Stimulated activated CD8-positive, alpha-beta memory T cell treated with anti-CD3 and anti-CD28 coated beads, Interleukin-12 subunit alpha, Interleukin-12 subunit beta, amount 100 ng/mL, for 24 hours (primary cell): ENCODE data around the gene TOB2.

Experiments used
- DNase-seq: peaks from one replicate; pipeline ENCODE4 v3.0.0-alpha.2; 2020; ENCODE audit errors: extremely low read depth

TOB2 gene, protein sequence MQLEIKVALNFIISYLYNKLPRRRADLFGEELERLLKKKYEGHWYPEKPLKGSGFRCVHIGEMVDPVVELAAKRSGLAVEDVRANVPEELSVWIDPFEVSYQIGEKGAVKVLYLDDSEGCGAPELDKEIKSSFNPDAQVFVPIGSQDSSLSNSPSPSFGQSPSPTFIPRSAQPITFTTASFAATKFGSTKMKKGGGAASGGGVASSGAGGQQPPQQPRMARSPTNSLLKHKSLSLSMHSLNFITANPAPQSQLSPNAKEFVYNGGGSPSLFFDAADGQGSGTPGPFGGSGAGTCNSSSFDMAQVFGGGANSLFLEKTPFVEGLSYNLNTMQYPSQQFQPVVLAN

DNA sequence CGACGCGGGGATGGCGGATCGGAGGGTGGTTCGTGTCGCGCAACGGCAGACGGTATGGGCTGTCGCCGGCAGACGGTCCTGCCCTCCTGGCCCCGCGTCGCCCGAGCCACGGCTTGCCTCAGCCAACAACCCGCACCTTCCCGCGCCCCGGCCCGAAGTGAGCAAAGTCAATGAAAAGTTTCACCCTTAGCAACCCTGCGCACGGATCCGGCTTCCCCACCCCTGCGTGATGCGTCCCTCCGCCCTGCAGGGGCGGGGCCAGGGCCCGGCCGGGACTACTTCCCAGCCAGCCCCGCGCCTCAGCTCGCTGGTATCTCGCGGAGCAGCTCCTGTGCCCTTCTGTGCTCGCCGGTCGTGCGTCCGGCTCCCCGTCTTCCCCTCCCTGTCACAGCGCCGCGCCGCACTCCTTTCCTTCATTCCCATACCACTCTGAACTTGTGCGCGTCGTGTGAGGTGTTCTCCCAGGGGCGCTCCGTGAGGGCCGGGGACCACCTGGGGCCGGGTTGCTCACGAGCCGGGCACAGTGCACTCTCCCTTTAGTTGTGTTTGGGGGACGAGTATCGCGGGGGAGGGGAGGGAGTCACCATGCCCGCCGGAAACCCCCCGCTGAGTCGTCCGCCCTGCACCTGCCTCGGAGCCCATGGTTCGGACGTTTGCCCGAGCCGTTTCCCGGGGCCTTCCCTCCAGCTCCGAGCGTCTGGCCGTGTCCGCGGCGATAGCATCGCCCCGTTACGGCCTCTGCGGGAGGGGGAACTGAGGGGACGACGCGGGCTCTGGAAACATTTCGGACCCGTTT, at the start of gene TOB2:
TOB2 (minus strand) TSS at position 163 of the 796 bp plus-strand sequence. CDS start 9,456 bp downstream, outside the sequence.
- DNase-seq: peak; percentile 86

DNA sequence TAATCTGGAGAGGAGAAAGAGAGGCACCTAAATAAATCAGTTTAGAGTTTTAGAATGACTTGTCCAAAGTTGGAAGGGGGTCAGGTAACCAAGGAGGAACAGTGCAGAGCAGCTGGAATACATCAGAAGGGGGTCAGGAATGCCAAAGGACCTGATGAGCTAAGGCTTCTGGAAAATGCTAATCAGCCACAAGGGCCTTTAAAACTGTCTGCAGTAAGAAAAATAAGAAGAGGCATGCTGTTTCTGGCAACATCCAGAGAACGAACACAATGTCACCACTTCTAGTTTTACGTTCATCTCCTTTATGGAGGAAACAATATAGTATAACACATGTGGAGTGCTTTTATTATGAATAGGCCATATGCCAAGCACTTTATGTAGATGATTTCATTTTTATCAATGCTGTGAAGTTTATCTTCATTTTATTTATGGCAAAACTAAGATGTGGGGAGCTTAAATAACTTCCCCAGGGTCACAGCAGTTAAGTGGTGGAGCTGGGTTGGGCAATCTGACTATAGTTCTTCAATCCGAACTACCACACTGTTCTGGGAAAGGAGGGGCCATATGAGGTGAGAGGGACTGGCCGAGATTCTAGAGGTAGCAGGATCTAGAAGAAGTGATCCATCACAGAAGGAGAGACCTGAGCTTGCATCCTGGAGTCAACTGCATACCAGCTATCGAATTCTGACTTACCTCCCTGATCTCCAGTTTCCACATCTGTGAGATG, 44.9 kb upstream of the TOB2 start:
- DNase-seq: no peak

DNA sequence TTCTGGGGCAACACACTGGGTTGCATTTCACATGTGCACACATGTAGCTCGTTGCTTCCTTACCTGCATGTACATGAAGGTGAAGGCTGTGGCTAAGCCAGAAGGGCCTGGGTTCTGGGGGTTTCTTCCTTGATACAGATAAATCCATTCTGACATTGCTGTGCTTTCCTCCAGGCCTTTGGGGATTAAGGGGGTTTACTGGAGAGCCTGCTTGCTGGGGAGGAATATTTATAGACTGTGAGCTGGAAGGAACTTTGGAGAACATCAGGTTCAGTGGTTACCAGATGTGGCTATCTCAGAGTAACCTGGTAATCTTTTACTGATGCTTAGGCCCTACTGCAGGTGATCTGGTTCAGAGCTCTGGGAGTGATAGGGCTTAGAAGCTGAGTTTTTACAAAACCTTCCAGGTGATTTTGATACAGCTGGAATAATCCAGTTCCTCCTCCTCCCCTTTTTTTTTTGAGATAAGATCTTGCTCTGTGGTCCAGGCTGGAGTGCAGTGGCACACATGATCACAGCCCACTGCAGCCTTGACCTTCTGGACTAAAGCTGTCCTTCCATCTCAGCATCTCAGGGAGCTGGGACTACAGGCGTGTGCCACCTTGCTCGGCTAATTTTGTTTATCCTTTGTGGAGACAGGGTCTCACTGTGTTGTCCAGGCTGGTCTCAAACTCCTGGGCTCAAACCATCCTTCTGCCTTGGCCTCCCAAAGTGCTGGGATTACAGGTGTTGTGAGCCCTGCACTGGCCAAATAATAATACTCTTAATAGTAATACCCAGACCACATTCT, 42.2 kb upstream of the TOB2 start:
- no peak for DNase-seq

DNA sequence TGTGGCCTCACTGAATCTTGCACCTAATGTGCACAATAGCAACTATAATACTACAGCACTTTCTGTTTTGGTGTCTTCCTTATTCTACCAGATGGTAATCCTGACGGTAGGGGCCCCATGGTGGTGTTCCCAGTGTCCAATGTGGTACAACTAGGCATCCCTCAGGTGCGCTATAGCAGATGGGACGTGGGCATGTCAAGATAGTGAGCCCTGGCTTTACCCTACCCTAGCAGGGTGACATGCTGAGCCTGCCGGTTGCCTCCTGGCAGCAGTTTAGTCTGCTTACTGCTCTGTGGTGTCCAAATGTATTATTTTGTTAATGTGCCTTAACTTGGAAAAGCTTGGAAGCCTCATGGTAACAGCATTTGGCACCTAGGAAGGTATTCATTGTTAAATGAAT, 41.5 kb upstream of the TOB2 start:
- DNase-seq: no peak

DNA sequence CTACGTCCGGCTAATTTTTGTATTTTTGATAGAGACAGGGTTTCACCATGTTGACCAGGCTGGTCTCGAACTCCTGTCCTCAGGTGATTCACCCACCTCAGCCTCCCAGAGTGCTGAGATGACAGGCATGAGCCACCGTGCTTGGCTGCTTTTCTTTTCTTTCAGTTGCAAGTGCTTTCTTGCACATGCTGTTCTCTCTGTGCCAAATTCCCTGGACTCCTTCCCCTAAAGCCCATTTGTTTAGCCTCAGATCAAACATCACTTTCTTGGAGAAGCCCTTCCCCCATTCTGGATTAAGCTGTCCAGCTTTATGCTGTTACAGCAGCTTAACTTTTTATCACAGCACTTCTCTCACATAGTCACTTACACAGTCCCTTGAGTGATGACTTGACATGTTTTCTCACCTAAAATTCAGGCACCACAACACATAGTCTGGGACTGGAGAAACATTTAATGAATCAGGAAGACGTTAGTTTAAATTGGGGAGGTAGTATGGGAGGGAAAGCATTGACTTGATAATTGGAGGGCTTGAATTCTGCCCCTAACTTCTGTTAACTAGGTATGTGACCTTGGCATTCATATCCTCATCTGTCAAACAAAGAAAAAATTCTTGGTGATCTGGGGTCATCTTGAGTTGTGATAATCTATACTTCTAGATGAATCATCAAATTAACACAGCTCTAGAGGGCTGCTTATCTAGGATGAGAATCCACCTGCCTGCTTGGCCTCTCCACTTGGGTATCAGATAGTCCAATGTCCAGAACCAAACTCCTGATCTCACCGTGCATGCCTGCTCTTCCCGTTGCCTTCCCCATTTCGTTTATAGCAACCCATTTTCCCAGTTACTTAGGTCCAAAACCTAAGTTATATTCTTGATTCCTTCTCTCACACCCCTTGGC, 40.7 kb upstream of the TOB2 start:
- no peak for DNase-seq

DNA sequence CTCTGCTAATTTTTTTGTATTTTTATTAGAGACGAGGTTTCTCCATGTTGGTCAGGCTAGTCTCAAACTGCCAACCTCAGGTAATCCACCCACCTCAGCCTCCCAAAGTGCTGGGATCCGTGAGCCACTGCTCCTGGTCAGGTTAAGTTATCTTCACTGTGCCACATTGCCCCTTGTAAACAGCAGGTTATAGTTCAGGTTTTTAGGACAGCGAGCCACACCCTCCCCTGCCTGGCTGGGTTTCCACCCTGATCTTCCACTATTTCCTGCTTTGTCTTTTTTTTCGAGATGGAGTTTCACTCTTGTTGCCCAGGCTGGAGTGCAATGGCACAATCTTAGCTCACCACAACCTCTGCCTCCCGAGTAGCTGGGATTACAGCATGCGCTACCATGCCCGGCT, 38.4 kb upstream of the TOB2 start:
- no peak for DNase-seq

DNA sequence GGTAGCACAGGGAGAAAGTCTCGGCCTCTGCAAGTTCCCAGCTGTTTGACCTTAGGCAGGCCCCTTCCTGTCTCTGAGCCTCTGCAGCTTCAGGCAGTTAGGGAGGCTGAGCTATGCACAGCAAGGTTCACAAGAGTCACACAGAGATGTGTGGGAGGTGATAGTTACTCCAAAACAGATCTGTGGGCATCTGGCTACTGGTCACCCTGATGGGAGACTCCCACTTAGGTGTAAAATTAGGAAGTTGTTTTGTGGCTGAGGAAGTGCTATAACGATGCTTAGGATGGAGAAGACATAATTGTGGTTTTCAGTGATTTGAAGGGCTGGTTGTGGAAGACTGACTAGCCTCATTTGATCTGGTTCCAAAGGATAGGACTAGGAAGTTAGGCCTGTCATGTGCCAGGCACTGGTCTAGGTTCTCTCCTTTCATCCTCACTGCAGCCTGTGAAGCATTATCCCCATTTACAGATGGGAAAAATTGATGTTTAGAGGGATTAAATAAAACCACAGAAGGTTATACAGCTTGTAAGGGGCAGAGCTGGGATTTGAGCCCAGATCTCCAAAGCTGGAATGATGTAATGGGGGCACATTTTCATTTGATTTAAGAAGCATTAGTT, 35.8 kb upstream of the TOB2 start:
- no peak for DNase-seq

DNA sequence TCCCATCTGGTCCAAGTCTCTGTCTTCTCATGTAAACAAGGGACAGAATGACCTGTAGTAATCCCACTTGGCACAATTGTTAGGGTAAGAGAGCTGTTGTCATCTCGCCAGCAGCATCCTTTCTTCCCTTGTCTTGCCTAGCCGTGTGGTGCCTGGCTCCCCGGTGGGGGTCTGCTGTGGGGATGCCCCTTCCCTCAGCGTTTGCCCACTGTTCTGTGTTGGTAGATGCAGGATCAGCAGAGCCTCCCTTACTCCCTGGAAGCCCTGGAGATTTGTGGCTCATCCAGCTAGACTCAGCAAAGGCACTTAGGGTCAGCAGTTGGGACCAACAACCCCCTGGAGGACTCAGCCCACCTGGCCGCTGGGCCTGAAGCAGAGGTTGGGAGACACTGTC, 35.3 kb upstream of the TOB2 start:
- no peak for DNase-seq

DNA sequence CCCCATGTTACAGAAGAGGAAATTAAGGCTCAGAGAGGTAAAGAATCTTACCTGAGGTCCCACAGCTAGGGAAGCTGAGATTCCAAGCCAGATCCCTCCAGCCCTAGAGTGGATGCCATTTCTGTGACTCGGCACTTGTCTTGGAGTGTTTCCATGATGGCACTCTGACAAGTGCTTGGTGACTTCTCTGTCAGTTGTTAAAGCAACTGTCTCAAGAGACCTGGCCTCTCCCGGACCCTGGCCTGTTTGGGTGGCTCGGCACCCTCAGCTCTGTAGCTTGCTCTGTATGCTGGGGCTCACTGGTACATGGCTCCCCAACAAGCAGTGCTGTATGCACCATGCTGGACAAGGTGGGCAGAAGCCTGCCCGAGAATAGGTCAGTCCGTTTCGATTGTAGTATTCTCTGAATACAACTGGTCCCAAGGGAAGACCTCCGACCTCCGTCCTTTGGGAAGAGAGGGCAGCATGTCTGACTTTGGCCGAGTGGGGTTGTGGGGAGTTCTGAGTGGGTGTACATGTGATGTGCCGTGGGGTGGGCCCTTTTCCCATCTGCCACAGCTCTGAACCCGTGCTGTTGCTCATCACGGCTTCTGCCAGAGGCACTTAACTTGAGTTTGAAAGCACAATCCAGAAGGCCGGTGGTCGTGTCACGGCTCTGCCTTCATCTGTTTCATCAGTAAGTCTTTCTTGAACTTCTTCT, 34.7 kb upstream of the TOB2 start:
- DNase-seq: no peak

DNA sequence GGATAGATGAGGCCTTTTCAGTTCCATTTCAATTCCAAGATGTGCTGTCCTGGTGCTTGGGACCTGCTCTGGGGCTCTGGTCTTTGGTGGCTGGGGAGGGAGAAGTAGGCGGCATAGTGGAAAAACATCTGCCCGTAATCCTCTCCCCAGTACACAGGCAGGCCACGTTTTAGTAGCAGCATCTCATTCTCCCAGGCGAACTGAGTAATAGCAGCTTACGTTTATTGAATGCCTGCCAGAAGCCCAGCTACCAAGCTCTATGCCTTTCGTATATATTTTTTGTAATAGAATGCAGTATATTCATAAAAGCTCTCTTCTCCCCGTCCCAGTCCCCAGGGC, 33.8 kb upstream of the TOB2 start:
- DNase-seq: no peak

DNA sequence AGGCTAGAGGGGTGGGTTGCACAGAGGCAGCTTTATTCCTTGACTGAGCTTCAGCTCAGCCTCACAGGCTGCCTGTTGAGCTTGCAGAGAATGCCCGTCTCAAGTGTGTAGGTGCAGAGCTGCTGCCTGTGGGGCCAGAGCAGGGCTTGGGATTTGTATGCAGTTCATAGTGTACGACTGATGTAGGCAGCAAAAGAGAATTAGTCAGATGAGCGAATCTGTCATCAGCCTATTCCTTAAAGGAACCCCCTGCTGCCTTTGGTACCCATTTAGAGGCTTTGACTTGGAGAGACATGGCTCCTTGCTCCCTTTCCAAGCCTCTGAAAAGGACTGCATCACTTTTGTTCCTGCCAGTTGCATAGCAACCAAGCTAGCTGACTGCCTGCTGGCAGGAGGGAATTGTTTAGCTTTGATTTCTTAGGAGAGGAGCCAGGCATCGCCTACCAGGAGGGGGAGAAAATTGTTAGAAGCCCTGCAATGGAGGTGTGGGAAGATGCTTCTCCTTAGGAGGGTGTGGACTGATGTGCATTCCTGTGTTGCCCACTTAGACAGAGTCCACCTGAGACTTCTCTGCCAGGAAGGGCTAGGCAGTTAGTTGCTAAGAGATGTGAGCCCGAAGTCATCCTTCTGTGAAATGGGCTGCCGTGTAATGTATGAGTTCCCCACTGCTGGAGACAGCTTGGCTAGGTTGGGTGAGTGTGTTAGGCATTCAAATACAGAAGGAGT, 33.2 kb upstream of the TOB2 start:
- no peak for DNase-seq

DNA sequence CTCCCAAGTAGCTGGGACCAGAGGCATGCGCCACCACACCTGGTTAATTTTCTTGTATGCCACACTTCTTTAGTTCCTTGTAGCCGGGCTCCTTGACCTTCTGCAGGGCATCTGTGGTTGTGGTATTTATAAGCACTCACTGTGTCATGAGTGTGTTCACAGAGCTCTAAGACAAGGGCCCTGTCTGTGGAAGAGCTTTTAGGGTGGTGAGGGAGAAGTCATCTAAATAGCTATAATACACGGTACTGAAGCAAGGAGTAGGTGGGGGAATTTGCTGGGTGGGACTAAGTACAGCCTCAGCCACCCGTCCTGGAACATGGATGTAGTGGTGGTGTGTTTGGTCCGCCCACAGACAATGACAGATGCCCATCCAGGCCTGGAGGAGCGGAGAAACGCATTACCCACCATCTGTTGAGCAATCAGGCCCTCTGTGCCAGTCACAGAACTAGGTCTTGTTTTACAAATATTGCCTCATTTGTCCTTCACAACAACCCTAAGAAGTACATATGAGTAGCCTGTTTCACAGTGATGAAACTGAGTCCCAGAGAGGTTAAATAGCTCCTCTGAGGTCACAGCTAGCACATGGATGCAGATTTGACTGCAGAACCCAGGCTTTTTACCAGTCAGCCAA, 32.4 kb upstream of the TOB2 start:
- DNase-seq: no peak

DNA sequence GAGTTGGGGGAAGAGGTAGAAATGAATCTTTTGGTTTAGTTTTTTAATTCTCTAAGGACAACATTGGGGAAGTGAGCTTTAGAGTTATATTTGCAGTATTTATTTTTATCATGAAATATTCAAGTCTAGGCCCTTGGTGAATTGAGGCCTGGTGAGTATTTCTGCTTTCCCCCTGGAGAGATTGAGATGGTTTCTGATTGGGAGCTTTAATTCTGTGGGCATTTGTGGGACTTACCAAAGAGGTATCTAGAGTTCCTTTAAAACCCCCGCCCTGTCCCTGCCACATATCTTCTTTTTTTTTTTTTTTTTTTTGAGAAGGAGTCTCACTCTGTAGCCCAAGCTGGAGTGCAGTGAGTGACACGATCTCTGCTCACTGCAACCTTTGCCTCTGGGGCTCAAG, 31.9 kb upstream of the TOB2 start:
- no peak for DNase-seq

DNA sequence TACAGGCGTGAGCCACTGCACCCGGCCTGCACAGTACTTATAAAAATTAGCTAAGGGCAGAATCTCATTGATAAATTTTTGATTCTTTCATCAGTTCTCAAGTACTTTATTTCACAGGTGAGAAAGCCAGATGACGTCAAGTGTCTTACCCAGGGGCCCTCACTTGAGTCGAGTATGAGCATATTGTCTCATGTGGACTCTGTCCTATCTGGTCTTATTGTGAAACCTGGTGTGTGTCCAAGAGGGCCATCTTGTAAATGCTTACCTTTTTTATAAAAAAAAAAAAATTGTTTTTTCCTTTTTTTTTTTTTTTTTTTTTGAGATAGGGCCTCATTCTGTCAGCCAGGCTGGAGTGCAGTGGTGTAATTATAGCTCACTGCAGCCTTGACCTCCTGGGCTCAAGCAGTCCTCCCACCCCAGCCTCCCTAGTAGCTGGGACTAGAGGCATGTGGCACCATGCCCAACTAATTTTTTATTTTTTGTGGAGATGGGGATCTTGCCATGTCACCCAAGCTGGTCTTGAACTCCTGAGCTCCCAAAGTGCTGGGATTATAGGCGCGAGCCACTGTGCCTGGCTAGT, 28.4 kb upstream of the TOB2 start:
- DNase-seq: no peak

DNA sequence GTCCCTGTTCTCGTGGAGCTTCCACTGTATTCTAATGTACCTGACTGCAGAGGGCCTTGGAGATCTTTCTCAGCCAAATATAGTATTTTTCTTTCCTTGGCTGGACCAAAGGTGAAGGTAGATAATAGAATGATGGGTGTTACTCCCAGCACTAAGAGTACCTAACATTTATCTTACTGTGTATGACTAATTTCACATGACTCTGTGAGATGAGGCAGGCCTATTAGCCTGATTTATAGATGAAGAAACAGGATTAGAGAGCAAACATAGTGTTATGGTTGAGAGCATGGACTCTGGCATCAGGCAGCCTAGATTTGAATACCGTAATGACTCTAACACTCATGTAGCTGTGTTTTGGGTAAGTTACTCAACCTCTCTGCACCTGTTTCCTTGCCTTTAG, 25.0 kb upstream of the TOB2 start:
- no peak for DNase-seq

DNA sequence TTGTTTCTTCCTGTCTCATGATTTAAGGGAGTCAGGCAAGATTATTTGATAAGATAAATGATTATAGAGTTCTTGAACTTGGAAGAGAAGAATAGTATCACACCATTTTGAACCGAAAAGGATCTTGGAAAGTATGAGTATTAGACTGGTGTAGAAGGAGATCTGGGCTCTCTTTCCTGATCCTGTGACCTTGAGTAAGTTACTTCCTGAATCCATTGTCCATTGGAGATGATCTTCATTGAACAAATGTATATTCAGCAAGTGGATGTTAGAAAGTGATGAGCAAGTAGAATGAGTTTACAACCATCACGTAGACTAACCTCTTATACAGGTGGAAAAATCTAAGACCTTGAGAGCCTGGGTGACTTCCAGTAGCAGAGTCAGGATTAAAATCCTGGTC, 24.3 kb upstream of the TOB2 start:
- DNase-seq: no peak

DNA sequence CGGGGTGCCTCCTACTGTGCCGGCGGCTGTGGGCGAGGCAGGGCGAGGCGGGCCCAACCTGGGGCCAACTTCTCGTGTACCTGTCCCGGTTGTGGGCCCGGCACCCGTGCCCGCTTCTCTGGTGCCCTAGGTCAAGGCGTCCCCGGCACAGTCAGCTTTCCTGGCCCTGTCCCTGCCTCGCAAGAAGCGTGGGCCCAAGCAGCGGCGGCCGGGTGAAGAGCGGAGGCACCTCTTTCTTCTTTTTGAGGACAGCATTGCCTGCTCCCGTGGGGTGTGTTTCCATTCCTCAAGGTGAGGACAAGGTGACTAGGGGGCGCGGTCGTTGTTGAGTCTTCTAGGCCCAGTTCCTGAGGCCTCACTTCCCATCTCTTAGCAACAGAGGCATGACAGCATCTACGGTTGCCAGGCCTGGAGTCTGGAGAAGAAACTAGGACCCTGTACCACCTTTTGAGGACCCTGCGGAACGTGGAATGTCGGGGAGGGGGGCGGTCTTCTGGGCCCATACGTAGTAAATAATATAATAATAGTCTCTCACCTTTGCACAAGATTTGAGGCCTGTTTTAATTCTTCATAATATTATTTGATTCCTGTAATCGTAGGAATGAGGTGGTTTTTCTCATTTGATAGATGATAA, 22.7 kb upstream of the TOB2 start:
- peak; percentile 20 for DNase-seq
